WTC11 (cell line): ENCODE measurements around the gene ZNF550. TPM values are rescaled to one million over a fixed set of nuclear protein-coding genes. Genes with fewer than 3 reads are reported as not detected.

ENCODE experiments used
- ATAC-seq: fragments of 200-7000 bp; cut with Tn5 transposase; 2 replicates; pipeline ENCODE4 v1.10.0; 2021; ENCODE audit warnings: mild to moderate bottlenecking, moderate library complexity
- CTCF ChIA-PET: fragments of 300-600 bp; sonication (Branson Sonifier 250); formaldehyde crosslinking; loops from one replicate; lab custom pipeline; 2021; ENCODE audit warnings: antibody characterized with exemption; lab: Charles Lee
- POLR2A ChIA-PET: fragments of 350-600 bp; sonication (Branson Sonifier 250); formaldehyde crosslinking; loops from one replicate; lab custom pipeline; 2021; ENCODE audit warnings: antibody characterized with exemption; lab: Charles Lee
- DNase-seq: peaks from one replicate; pipeline ENCODE4 v3.0.0; 2021; ENCODE audit warnings: low spot score
- H3K27ac Mint-ChIP-seq: 2 replicates; pipeline ENCODE4 v1.8.0; 2021; ENCODE audit warnings: mixed read lengths
- H3K27me3 Mint-ChIP-seq: 2 replicates; pipeline ENCODE4 v1.8.0; 2021; ENCODE audit warnings: low read depth, mild to moderate bottlenecking, moderate library complexity, mixed read lengths
- H3K36me3 Mint-ChIP-seq: 2 replicates; pipeline ENCODE4 v1.8.0; 2021; ENCODE audit warnings: mixed read lengths
- H3K4me1 Mint-ChIP-seq: 2 replicates; pipeline ENCODE4 v1.8.0; 2022; ENCODE audit warnings: mixed read lengths
- H3K4me3 Mint-ChIP-seq: 2 replicates; pipeline ENCODE4 v1.8.0; 2021; ENCODE audit warnings: mild to moderate bottlenecking, moderate library complexity, mixed read lengths
- H3K9me3 Mint-ChIP-seq: 2 replicates; pipeline ENCODE4 v1.8.0; 2021; ENCODE audit warnings: mixed read lengths
- AR ChIP-seq: fragments of 250-450 bp; sonication (Bioruptor Pico); IDR thresholded peaks from 2 replicates; pipeline ENCODE4 v1.9.0; 2021; ENCODE audit warnings: mild to moderate bottlenecking
- CREM ChIP-seq: sonication (generic); formaldehyde crosslinking; IDR thresholded peaks from 2 replicates; pipeline ENCODE4 v1.8.1; 2022; ENCODE audit warnings: mild to moderate bottlenecking, missing genetic modification reagents, moderate library complexity
- HMGA2 ChIP-seq: fragments of 250-450 bp; sonication (Bioruptor Pico); IDR thresholded peaks from 2 replicates; pipeline ENCODE4 v1.4.0; 2021; ENCODE audit warnings: mild to moderate bottlenecking, moderate library complexity
- HMGXB4 ChIP-seq: sonication (generic); formaldehyde crosslinking; IDR thresholded peaks from 2 replicates; pipeline ENCODE4 v1.8.1; 2023; ENCODE audit warnings: mild to moderate bottlenecking, moderate library complexity, missing genetic modification reagents
- total RNA-seq: library from RNA; stranded (reverse); gene quantifications from 3 replicates; pipeline ENCODE4 v1.2.3, GENCODE V29; 2021
- TF ChIP-seq, protein P1 (sequence below): sonication (generic); formaldehyde crosslinking; IDR thresholded peaks from 2 replicates; pipeline ENCODE4 v1.8.0; 2023; ENCODE audit warnings: missing genetic modification reagents, mild to moderate bottlenecking, borderline replicate concordance
- TF ChIP-seq, protein P2 (sequence below): sonication (generic); formaldehyde crosslinking; IDR thresholded peaks from 2 replicates; pipeline ENCODE4 v1.8.0; 2022; ENCODE audit warnings: mild to moderate bottlenecking, missing genetic modification reagents

The ZNF550 gene
- total RNA-seq, 1 experiment from 2014 or later = 17.5 TPM

- TF ChIP-seq, protein P1, sequence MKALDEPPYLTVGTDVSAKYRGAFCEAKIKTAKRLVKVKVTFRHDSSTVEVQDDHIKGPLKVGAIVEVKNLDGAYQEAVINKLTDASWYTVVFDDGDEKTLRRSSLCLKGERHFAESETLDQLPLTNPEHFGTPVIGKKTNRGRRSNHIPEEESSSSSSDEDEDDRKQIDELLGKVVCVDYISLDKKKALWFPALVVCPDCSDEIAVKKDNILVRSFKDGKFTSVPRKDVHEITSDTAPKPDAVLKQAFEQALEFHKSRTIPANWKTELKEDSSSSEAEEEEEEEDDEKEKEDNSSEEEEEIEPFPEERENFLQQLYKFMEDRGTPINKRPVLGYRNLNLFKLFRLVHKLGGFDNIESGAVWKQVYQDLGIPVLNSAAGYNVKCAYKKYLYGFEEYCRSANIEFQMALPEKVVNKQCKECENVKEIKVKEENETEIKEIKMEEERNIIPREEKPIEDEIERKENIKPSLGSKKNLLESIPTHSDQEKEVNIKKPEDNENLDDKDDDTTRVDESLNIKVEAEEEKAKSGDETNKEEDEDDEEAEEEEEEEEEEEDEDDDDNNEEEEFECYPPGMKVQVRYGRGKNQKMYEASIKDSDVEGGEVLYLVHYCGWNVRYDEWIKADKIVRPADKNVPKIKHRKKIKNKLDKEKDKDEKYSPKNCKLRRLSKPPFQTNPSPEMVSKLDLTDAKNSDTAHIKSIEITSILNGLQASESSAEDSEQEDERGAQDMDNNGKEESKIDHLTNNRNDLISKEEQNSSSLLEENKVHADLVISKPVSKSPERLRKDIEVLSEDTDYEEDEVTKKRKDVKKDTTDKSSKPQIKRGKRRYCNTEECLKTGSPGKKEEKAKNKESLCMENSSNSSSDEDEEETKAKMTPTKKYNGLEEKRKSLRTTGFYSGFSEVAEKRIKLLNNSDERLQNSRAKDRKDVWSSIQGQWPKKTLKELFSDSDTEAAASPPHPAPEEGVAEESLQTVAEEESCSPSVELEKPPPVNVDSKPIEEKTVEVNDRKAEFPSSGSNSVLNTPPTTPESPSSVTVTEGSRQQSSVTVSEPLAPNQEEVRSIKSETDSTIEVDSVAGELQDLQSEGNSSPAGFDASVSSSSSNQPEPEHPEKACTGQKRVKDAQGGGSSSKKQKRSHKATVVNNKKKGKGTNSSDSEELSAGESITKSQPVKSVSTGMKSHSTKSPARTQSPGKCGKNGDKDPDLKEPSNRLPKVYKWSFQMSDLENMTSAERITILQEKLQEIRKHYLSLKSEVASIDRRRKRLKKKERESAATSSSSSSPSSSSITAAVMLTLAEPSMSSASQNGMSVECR (CRISPR knock-in tag) = peak; percentile 39; the same call in 1 of the 2 replicates
- TF ChIP-seq HMGXB4 (CRISPR knock-in tag) = no peak
Measured at GRCh38 chr19:57559404-57560025, at the start of gene ZNF550 (continued).

GRCh38 chr19:57606931-57607330 lies 47.3 kb upstream of the ZNF550 start:
- TF ChIP-seq CREM (CRISPR knock-in tag) (no peak), HMGA2 (CRISPR knock-in tag) (no peak), AR (no peak)
- TF ChIP-seq, protein P1 (CRISPR knock-in tag) = no peak
- TF ChIP-seq, protein P2, sequence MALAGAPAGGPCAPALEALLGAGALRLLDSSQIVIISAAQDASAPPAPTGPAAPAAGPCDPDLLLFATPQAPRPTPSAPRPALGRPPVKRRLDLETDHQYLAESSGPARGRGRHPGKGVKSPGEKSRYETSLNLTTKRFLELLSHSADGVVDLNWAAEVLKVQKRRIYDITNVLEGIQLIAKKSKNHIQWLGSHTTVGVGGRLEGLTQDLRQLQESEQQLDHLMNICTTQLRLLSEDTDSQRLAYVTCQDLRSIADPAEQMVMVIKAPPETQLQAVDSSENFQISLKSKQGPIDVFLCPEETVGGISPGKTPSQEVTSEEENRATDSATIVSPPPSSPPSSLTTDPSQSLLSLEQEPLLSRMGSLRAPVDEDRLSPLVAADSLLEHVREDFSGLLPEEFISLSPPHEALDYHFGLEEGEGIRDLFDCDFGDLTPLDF = no peak
- DNase-seq = no peak
- ChIA-PET CTCF (no interaction called here), POLR2A (interaction anchor here (0.6 kb wide), 1 partner anchor 144 kb away, joined by 3 read pairs; no protein-coding TSS in a partner anchor)
- H3K4me3 Mint-ChIP-seq = no peak overlapping the region
- no peak overlapping the region for H3K27ac Mint-ChIP-seq
- no peaks in the 10 kb centered on the region; the same call in 1 of the 2 replicates for H3K27me3 Mint-ChIP-seq
- H3K36me3 Mint-ChIP-seq = peaks cover 38% of the 10 kb centered on the region
- peaks cover 13% of the 10 kb centered on the region for H3K9me3 Mint-ChIP-seq
- no peaks in the 10 kb centered on the region for H3K4me1 Mint-ChIP-seq
- ATAC-seq = no peak
